ENCODE data around the gene RANBP17.

The RANBP17 gene

GRCh38 chr5:171010086-171010485 lies 148.3 kb downstream of the RANBP17 start:
- TF ChIP-seq ZNF837 (tag by site-specific recombination; IDR thresholded peaks at IDR 0.05) = no peak
- Histone ChIP-seq H3K4me3 (ENCODE audit: low read depth, low read length) (no peak overlapping the region), H3K9me3 (ENCODE audit: control insufficient read depth, insufficient read depth, low read depth, low read length) (no peaks in the 10 kb centered on the region), H3K27ac (ENCODE audit: extremely low read depth, low read depth, low read length) (no peak overlapping the region), H3K4me1 (ENCODE audit: control insufficient read depth, insufficient read depth, low read length) (no peaks in the 10 kb centered on the region), H3K36me3 (ENCODE audit: control insufficient read depth in 2 of 2, insufficient read depth in 1 of 2, low read length in 2 of 2) (no peaks in the 10 kb centered on the region; a peak in 1 of 3 replicates)
- POLR2A ChIA-PET = no interaction called here
- CTCF ChIA-PET = no interaction called here

- Histone ChIP-seq H3K27ac (ENCODE audit: extremely low read depth, low read depth, low read length) (no peak overlapping the region), H3K36me3 (ENCODE audit: control insufficient read depth in 2 of 2, insufficient read depth in 1 of 2, low read length in 2 of 2) (no peaks in the 10 kb centered on the region; a peak in 1 of 3 replicates), H3K9me3 (ENCODE audit: control insufficient read depth, insufficient read depth, low read depth, low read length) (no peaks in the 10 kb centered on the region), H3K4me3 (ENCODE audit: low read depth, low read length) (no peak overlapping the region), H3K4me1 (ENCODE audit: control insufficient read depth, insufficient read depth, low read length) (no peaks in the 10 kb centered on the region)
- ChIA-PET POLR2A (no interaction called here), CTCF (no interaction called here)
- TF ChIP-seq ZNF580 (tag by site-specific recombination; IDR thresholded peaks at IDR 0.05) (no peak), ZNF335 (tag by site-specific recombination; conservative IDR thresholded peaks at IDR 0.05) (no peak), BCL11A (tag by site-specific recombination; IDR thresholded peaks at IDR 0.05; ENCODE audit: low read depth) (no peak), ZNF423 (tag by site-specific recombination; IDR thresholded peaks at IDR 0.05) (no peak), ZBTB11 (tag by site-specific recombination; conservative IDR thresholded peaks at IDR 0.05; ENCODE audit: low read depth) (no peak), ZNF843 (tag by site-specific recombination; IDR thresholded peaks at IDR 0.05) (no peak), PRDM10 (tag by site-specific recombination; IDR thresholded peaks at IDR 0.05) (no peak), SETDB1 (IDR thresholded peaks at IDR 0.05; ENCODE audit: insufficient read length, low read length) (no peak), TCF7L2 (IDR thresholded peaks at IDR 0.05; ENCODE audit: borderline replicate concordance, low read depth, low read length) (no peak), ZNF175 (tag by site-specific recombination; IDR thresholded peaks at IDR 0.05) (no peak), OSR2 (tag by site-specific recombination; IDR thresholded peaks at IDR 0.05) (no peak), GLIS1 (tag by site-specific recombination; IDR thresholded peaks at IDR 0.05) (no peak), ZNF26 (tag by site-specific recombination; IDR thresholded peaks at IDR 0.05) (no peak), ZNF837 (tag by site-specific recombination; IDR thresholded peaks at IDR 0.05) (no peak)
These were observed 149.0 kb downstream of the RANBP17 start for GRCh38 chr5:171010816-171011215.
